Endothelial cell of umbilical vein (primary cell): ENCODE measurements around the gene TCIRG1.

Source experiments
- EZH2 ChIP-seq: IDR thresholded peaks from 2 replicates; pipeline ENCODE4 v1.6.1; 2012; ENCODE audit warnings: borderline replicate concordance, low read depth, mild to moderate bottlenecking, moderate library complexity, low read length, inconsistent platforms; ENCODE audit not compliant: severe bottlenecking
- FOS ChIP-seq: IDR thresholded peaks from 2 replicates; pipeline ENCODE4 v1.6.1; 2011; ENCODE audit warnings: mild to moderate bottlenecking, low read length, moderate library complexity, borderline replicate concordance; ENCODE audit not compliant: insufficient read depth
- JUN ChIP-seq: IDR thresholded peaks from 2 replicates; pipeline ENCODE4 v1.6.1; 2011; ENCODE audit warnings: borderline replicate concordance, low read depth; ENCODE audit not compliant: insufficient read length, insufficient read depth
- POLR2A ChIP-seq: IDR thresholded peaks from 2 replicates; pipeline ENCODE4 v1.6.1; 2012; ENCODE audit warnings: low read depth, mild to moderate bottlenecking, control low read depth, low read length
- POLR2AphosphoS5 ChIP-seq: IDR thresholded peaks from 2 replicates; pipeline ENCODE4 v1.6.1; 2012; ENCODE audit warnings: low read depth, mild to moderate bottlenecking, control low read depth, low read length, moderate library complexity; ENCODE audit not compliant: insufficient read depth
- TF ChIP-seq, protein P1 (sequence below), 2 donors: IDR thresholded peaks; 1 replicate in 1 of 2; 2 replicates in 1 of 2; pipeline ENCODE4 v1.5.1; 2011; ENCODE audit warnings: low read length in 2 of 2, mild to moderate bottlenecking in 2 of 2, moderate library complexity in 2 of 2, control low read depth in 1 of 2, inconsistent platforms in 1 of 2, low read depth in 1 of 2; ENCODE audit not compliant: insufficient read depth in 1 of 2; ENCODE audit errors: extremely low read depth in 1 of 2
- TF ChIP-seq, protein P2 (sequence below): IDR thresholded peaks from 2 replicates; pipeline ENCODE4 v1.6.1; 2011; ENCODE audit not compliant: insufficient read depth, insufficient read length

DNA sequence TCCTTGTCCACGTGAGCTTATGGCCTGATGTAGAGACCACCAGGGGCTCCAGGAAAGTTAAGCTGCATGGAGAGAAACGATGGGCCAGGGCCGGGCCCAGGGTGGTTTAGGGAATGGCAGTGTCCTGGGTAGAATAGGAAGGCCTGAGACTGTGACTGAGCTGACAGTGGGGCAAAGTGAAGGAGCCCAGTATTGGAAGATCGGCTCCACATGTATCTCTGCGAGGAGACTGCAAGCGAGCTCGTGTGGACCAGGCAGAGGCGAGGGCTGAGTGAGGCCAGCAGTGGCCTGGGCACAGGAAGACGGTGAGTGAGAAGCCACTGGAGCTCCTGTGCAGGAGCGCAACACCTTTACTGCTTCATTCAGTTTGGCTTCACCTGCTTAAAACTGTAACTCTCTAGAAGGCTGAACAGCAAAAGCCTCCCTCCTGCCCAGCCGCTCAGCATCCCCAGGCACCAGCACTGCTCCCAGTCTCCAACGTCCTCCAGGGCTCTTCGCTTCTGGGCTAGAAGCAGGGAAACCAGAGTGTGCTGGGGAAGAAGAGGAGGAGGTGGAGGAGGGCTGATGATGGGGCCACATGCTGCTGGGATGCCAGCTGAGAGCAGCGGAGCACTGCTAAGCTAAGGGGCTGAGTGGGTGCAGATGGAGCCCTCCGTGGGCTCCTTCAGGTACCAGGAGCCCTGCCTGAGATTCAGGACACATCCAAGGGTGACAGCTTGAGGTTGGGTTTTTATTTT, 13.5 kb downstream of the TCIRG1 start:
- TF ChIP-seq EZH2 (no peak), POLR2A (no peak), POLR2AphosphoS5 (no peak), FOS (no peak), JUN (no peak)
- TF ChIP-seq, protein P1, sequence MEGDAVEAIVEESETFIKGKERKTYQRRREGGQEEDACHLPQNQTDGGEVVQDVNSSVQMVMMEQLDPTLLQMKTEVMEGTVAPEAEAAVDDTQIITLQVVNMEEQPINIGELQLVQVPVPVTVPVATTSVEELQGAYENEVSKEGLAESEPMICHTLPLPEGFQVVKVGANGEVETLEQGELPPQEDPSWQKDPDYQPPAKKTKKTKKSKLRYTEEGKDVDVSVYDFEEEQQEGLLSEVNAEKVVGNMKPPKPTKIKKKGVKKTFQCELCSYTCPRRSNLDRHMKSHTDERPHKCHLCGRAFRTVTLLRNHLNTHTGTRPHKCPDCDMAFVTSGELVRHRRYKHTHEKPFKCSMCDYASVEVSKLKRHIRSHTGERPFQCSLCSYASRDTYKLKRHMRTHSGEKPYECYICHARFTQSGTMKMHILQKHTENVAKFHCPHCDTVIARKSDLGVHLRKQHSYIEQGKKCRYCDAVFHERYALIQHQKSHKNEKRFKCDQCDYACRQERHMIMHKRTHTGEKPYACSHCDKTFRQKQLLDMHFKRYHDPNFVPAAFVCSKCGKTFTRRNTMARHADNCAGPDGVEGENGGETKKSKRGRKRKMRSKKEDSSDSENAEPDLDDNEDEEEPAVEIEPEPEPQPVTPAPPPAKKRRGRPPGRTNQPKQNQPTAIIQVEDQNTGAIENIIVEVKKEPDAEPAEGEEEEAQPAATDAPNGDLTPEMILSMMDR (IDR thresholded peaks at IDR 0.05; ENCODE audit: extremely low read depth in 1 of 2, insufficient read depth in 1 of 2, low read depth in 1 of 2, low read length in 2 of 2): no peak
- TF ChIP-seq, protein P2, sequence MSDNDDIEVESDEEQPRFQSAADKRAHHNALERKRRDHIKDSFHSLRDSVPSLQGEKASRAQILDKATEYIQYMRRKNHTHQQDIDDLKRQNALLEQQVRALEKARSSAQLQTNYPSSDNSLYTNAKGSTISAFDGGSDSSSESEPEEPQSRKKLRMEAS: no peak
